GM21737 (cell line): ENCODE data around the gene TUBB6.

Experiments
- ATAC-seq: cut with Tn5 transposase; IDR thresholded peaks from one replicate; pipeline ENCODE4 v1.9.1; 2021; ENCODE audit warnings: mild to moderate bottlenecking, moderate library complexity; ENCODE audit not compliant: unreplicated experiment

TUBB6 gene

DNA sequence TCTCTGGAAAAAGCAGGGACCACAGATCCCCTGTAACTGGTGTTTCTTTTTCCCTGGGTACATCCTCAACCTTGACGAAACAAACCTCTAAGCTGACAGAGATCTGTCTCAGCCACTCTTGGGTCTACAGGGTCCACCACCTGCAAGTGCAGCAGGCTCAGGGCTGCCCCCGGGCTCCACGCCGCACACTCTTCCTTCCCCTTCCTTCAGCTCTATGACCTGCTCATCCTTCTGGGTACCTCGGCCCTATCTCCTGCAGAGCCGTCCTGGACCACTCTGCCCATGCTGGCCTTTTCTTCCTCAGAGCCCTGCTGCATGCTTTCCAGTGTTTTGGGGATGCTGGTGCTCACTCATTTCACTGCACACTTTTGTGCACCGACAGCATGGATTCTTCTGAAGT lies 27.5 kb downstream of the TUBB6 start:
- ATAC-seq = no peak

- ATAC-seq = no peak
Measured at GRCh38 chr18:12336171-12336613, 28.2 kb downstream of the TUBB6 start.

DNA sequence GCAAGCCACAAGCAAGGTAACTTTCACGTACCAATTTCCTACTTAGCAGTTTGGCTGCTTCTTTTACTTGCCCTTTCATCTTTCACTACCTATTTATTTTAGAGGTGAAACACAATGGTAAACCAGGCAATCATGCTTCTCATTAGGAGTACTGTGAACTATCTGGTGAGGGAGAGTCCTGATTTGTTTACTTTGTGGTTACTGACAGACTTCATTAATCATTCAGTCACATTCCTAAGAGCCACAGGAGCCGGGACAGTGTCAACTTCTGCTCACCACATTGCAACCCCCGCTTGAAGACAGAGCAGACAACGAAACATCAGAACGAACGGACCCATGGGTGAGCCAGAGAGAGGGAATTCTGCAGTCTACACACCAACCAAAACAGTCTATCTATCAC lies 28.8 kb downstream of the TUBB6 start:
- ATAC-seq = no peak

DNA sequence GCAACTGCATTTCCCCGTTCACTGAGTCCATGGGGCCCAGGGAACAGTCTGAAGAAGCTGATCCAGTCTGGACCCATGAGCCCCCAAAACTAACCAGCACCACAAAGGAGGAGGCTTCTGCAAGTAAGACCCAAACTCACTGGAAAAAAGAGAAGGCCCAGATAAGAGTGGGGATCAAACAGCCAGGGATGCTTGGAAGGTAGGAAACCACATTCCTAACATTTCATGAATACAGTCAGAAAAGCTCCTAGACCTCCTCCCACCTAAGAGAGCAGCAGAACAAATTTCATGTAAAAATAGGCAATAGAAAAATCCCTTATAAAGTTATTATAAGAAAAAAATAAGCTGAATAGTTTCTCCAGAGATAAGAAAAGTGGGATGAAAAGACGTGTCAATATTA lies 30.3 kb downstream of the TUBB6 start:
- no peak for ATAC-seq

GRCh38 chr18:12340945-12341660 lies 33.1 kb downstream of the TUBB6 start:
- no peak for ATAC-seq

DNA sequence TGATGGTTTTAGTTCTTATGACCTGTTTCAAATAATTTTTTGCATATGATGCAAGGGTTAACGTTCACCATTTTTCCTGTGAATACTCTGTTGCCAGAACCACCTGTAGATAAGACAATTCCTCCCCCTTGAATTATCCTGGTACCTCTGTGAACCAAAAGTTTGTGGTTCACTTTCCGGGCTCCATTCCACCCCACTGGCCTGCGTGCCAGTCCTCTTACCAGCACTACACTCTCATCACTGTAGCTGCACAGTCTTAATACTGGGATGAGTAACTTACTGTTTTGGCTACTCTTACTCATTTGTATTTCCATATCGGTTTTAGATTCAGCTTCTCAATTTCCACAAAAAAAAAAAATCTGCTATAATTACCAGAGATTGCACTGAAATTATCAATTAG lies 34.6 kb downstream of the TUBB6 start:
- ATAC-seq = no peak

- ATAC-seq = no peak
Measured at GRCh38 chr18:12345491-12346239, 37.6 kb downstream of the TUBB6 start.

DNA sequence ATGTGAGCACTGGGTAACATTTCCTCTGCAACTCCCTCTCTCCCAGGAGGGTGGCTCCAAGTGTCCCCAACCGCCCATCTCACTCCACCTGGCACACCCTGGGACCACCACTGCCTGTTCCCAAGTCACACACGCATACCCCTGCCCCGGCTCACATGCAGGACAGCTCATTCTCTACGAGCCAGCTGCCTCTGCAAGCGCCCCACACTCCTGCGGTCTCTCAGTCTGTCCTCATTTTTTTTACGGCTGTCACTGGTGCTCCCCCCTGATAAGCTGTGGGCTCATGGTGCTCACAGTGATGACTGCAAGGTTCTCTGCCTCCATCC lies 38.2 kb downstream of the TUBB6 start:
- ATAC-seq = no peak

GRCh38 chr18:12347895-12348294 lies 39.9 kb downstream of the TUBB6 start:
- no peak for ATAC-seq

DNA sequence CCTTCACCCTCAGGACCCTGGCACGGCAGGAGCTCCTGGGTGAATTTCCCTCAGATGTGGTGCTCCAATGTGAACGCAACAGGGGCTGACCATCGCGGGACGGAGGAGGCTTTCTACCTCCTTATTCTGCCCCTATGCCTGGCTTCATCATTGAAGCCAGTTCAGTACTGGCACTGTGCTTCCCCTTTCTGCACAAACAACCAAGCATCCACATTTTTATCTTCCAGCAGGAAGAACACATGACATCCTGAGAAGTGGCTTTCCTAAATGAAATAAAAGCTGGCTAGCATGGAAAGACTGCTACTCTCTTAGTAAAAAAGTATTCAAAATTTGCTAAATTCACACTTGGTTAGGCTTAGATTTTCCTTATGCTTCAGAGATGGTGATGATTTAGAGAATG lies 44.1 kb downstream of the TUBB6 start:
- no peak for ATAC-seq

GRCh38 chr18:12359515-12359927 lies 51.5 kb downstream of the TUBB6 start:
- ATAC-seq = no peak

- ATAC-seq = no peak
Measured at GRCh38 chr18:12361770-12362378, 53.8 kb downstream of the TUBB6 start.

DNA sequence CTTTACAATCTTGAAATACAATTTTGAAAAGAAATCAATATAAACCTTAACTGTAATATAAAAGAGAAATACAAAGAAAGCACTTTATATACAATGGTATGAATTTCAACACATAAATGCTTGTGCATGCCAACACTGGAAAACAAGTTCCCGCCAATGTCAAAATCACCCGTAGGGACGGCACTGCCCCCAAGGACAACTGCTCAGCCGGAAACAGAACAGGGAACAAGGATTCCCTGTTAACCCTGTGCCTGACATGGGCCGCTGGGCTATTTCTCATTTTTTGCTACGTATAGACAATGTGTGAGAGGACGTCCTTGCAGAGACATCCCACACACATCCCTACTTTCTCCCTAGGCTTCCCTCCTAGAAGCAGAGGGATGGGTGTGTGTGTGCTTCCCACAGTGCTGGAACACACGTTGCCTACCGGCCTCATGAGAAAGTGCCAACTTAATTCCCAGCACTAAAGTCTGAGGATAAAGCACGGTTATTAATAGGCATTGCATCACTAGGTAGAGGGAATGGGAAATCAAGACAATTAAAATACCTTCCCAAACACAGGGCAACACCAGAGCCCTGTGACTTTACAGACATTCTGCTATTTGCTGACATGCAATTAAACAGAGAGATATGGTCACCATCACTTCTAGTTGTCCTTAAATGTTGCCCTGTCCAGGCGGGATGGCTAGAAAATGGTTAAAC lies 54.6 kb downstream of the TUBB6 start:
- ATAC-seq = no peak

DNA sequence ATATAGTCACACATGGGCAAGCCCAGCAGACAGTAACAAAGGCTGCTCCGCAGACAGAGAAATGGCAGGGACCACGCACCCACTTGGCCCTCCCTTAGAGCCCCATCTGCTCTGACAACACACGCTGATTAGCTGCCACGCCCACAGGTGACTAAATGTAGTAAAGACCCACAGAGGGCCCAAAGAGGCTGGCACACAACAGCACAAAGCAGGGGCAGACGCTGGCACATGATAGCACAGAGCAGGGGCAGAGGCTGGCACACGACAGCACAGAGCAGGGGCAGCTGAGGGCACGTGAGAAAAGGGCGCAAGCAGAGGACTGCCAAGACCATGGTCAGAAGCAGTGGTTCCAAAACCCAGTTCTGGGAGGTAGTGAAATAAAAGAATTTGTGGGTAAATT lies 58.3 kb downstream of the TUBB6 start:
- no peak for ATAC-seq

- ATAC-seq = no peak
Measured at GRCh38 chr18:12366784-12367183, 58.7 kb downstream of the TUBB6 start.

DNA sequence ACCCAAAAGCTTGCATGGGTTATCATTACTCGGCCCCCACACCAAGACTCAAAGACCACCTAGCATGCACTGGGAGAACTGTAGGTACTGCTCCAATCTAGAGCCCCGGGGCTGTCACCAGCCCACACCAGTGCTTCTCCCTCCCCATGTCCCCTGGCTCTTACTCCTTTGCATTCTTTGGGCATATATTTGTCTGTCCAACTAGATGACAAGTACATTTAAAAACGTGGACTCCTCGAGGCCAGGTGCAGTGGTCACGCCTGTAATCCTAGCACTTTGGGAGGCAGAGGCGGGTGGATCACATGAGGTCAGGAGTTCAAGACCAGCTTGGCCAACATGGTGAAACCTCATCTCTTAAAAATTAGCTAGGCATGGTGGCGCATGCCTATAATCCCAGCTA lies 61.2 kb downstream of the TUBB6 start:
- no peak for ATAC-seq

DNA sequence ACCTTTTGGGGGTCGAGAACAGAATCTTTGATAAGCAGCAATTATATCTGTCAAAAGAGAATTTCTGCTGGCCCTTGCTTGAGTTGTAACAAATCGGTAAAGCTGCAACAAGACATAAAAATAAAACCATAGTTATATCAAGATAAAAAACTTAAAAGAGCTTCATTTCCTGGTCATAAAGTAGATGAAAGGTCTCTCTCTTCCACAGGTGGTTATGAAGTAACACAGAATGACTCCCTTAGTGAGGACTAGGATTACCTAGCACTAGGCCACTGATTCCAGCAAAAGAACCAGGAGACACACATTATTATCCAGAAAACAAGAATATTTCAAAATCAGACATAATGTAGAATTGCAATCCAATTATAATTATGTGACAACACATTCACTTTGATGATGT lies 63.5 kb downstream of the TUBB6 start:
- ATAC-seq = no peak

- no peak for ATAC-seq
Measured at GRCh38 chr18:12372406-12372805, 64.4 kb downstream of the TUBB6 start.

GRCh38 chr18:12373116-12373770 lies 65.2 kb downstream of the TUBB6 start:
- ATAC-seq = no peak

GRCh38 chr18:12373771-12374116 lies 65.7 kb downstream of the TUBB6 start:
- no peak for ATAC-seq

- ATAC-seq = no peak
Measured at GRCh38 chr18:12374401-12374800, 66.4 kb downstream of the TUBB6 start.
